GM21576 (cell line): Measurements from ENCODE around the gene MRPL50.

Experiments used
- ATAC-seq: cut with Tn5 transposase; IDR thresholded peaks from one replicate; pipeline ENCODE4 v1.9.1; 2021; ENCODE audit warnings: mild to moderate bottlenecking, moderate library complexity; ENCODE audit not compliant: unreplicated experiment

Gene MRPL50

DNA sequence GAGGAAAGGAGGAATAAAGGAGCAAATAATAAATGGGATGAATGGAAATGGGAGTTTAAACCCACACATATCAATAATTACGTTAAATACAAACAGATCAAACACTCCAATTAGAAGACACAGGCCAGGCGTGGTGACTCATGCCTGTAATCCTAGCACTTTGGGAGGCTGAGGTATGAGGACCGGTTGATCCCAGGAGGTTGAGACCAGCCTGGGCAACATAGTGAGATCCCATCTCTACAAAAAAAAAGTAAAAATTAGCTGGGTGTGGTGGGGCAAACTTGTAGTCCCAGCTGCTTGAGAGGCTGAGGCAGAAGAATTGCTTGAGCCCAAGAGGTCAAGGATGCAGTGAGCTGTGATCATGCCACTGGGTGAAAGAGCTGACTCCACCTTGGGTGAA lies 17.3 kb downstream of the MRPL50 start:
- ATAC-seq = no peak

GRCh38 chr9:101380295-101380694 lies 18.1 kb downstream of the MRPL50 start:
- no peak for ATAC-seq

GRCh38 chr9:101376111-101376848 lies 22.1 kb downstream of the MRPL50 start:
- ATAC-seq = no peak

- ATAC-seq = no peak
Measured at GRCh38 chr9:101375546-101375945, 22.9 kb downstream of the MRPL50 start.

GRCh38 chr9:101372327-101373118 lies 25.9 kb downstream of the MRPL50 start:
- ATAC-seq = no peak

DNA sequence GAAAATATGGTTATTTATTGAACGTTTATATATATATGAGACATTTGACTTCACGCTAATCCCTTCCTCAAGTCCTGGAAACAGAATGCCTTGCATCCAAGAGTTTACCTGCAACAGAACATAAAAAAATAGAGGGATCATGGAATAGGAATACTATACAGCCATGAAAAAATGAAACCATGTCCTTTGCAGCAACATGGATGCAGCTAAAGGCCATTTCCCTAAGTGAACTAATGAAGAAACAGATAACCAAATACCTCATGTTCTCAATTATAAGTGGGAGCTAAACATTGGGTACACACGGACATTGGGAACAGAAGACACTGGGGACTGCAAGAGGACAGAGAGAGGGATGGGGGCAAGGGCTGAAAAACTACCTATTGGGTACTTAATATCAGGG lies 26.6 kb downstream of the MRPL50 start:
- no peak for ATAC-seq

DNA sequence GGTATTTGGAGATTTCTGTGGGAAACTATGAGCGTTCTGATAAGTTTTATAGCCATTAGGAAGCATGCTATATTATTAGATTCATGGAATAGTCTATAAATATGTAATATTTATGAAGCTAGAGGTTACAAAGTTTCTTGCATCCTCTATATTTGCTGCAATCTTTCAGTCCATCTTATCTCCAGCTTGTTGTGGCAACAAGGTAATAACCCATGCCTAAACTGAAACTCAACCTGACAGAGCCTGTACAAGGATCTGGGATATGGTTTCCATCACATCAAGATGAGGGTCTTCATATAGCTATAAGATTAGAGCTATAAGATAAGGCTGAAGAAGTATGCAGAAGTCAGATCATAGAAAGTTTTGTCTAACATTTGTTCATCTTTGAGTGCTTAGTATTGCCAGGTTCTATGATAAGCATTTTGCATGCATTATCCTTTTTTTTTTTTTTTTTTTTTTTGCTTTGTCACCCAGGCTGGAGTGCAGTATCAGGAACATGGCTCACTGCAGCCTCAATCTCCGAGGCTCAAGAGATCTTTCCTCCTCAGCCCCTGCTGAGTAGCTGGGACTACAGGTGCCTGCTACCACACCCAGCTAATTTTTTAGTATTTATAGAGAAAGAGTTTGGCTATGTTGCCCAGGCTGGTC lies 28.4 kb downstream of the MRPL50 start:
- no peak for ATAC-seq

- no peak for ATAC-seq
Measured at GRCh38 chr9:101369286-101369685, 29.1 kb downstream of the MRPL50 start.

DNA sequence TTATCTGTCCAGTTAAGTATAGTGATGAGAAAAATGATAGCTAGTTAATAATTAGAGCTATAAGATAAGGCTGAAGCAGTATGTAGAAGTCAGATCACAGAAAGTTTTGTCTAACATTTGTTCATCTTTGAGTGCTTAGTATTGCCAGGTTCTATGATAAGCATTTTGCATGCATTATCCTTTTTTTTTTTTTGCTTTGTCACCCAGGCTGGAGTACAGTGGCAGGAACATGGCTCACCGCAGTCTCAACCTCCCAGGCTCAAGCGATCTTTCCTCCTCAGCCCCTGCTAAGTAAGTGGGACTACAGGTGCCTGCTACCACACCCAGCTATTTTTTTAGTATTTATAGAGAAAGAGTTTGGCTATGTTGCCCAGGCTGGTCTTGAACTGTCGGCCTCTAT lies 31.1 kb downstream of the MRPL50 start:
- no peak for ATAC-seq

- no peak for ATAC-seq
Measured at GRCh38 chr9:101366038-101366756, 32.2 kb downstream of the MRPL50 start.

DNA sequence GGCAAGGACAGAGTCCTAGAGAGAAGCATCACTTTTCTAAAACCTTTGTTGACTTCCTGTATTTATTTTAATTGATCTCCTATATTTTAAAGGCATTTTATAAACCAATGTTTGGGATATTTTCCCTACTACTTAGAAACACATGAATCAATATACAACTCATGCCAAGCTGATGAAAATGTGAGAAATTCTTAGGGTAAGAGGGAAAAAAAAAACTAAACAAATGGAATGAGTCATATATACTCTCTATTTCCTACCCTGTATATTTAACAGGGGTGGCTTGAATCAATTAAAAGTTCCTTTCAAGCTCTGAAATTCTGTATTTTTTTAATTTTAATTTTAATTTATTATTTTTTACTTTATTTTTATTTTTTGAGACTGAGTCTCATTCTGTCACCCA lies 33.2 kb downstream of the MRPL50 start:
- ATAC-seq = no peak

GRCh38 chr9:101362450-101362849 lies 36.0 kb downstream of the MRPL50 start:
- no peak for ATAC-seq

GRCh38 chr9:101360647-101361046 lies 37.8 kb downstream of the MRPL50 start:
- ATAC-seq = no peak

- no peak for ATAC-seq
Measured at GRCh38 chr9:101359679-101360078, 38.7 kb downstream of the MRPL50 start.

- ATAC-seq = no peak
Measured at GRCh38 chr9:101356619-101357018, 41.8 kb downstream of the MRPL50 start.

GRCh38 chr9:101354765-101355708 lies 43.4 kb downstream of the MRPL50 start:
- ATAC-seq = no peak

DNA sequence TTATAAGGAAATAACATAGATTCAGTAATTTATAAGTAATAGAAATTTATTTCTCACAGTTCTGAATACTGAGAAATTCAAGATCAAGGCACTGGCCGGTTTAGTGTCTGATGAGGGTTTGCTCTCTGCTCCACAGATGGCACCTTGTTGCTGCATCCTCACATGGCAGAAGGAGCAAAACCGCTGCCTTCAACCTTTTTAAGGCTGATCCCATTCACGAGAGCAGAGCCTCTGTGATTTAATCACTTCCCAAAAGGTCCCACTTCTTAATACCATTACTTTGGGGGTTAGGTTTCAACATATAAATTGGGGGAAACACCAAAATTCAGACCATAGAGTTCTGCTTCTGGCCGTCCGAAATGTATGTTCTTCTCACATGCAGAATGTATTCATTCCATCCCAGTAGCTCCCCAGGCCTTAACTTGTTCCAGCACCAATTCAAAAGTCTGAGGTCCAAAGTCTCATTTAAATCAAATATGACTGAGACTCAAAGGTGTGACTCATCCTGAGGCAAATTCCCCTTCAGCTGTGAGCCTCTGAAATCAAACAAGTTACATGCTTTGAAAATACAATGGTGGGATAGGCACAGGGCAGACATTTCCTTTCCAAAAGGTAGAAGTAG lies 44.2 kb downstream of the MRPL50 start:
- ATAC-seq = no peak

GRCh38 chr9:101353683-101354082 lies 44.7 kb downstream of the MRPL50 start:
- no peak for ATAC-seq

GRCh38 chr9:101352892-101353463 lies 45.4 kb downstream of the MRPL50 start:
- ATAC-seq = no peak
